Hematopoietic multipotent progenitor cell treated with erythropoietin and hydrocortisone succinate and interleukin-3 and kit ligand, for 17 days (in vitro differentiated cells): ENCODE measurements around the gene DIP2C.
"Not testable (repeated sequence)": the region's sequence is repeated elsewhere in the genome, so short reads cannot be mapped to it uniquely, and the experiment has no call there.

Source experiments
- DNase-seq: peaks from one replicate; pipeline ENCODE4 v3.0.0-alpha.2; 2015; ENCODE audit warnings: low spot score

DIP2C gene

DNA sequence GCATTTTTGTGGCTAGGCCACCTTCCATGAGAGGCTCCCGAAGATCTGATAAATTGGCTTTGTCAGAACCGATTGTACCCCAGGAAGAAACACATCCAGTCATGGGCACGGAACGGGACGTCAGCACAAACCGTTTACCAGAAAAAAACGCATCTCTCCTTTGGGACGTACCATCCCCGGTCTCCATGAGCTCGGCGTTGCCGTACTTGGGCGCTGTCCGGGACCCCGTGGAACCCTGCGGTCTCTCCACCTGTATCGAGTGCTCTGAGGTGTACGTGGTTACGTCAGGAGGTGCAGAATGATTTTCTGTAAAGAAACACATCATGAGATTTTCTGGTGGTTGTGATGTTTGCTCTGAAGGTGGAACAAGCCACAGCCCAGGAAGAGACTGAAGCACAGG is 270.6 kb downstream of the DIP2C start:
- no peak for DNase-seq

DNA sequence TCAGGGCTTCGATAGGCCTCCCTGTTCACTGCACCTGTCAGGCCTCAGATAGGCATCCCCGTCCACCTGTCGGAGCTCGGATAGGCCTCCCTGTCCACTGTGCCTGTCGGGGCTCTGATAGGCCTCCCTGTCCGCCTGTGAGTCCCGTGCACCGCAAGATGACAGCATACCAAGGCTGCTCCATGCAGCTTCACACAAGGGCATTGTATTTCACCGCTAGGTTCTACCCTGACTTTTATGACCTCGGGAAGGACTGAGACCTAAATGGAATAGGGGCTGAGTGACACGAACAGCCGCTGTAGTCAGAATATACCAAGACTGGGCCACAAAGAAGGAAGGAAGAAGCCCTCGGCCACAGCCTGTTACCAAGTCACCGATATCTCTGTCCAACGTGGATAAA is 271.2 kb downstream of the DIP2C start:
- no peak for DNase-seq

DNA sequence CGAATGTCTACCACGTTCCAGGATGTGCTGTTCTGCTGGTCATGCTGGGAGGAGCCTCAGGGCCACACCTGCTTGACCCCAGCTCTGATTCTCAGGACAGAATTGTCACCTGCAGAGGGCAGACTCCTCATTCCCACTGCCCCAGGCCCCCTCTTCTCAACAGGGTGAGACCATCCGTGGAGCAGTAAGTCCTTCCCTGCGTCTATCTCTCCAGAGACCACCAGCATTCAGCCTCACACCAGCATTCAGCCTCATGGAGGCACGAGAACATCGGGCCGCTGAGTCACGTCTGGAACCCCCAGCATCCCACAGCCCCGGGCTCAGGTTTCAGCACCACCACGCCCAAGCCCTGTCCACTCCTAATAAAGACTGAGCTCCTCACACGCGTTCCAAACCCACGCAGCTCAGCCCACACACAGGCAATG is 273.4 kb downstream of the DIP2C start:
- DNase-seq = no peak

DNA sequence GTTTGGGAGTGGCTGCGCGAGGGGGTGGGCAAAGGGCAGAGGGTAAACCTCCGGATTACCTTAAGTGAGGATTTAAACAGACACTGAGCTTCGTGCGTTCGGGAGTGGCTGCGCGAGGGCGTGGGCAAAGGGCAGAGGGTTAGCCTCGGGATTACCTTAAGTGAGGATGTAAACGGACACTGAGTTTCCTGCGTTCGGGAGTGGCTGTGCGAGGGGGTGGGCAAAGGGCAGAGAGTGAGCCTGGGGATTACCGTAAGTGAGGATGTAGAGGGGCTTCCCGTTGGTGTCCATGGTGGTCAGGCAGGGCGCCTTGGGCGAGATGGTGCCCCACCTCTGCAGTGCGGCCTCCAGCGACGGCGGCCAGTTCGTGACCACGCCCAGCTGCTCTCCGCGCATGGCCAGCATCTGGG is 275.8 kb downstream of the DIP2C start:
- DNase-seq = no peak

DNA sequence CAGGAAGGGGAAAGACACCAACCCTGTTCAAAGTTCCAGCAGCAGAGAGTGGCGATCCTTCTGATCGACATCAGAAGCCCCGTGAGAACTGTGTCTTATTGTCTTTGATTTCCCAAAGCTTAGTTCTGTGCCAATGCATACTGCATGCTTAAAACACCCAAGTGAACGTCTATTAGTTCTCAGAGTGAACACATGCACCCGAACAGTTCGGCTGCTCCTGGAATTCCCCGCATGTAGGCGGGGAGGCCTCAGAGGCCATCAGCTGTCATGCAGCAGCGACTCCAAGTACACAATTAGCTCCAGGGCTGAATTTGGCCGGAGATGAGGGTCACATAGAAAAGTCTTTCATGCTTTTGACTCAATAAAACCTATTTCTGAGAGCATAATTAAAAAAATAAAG is 277.4 kb downstream of the DIP2C start:
- DNase-seq = no peak

DNA sequence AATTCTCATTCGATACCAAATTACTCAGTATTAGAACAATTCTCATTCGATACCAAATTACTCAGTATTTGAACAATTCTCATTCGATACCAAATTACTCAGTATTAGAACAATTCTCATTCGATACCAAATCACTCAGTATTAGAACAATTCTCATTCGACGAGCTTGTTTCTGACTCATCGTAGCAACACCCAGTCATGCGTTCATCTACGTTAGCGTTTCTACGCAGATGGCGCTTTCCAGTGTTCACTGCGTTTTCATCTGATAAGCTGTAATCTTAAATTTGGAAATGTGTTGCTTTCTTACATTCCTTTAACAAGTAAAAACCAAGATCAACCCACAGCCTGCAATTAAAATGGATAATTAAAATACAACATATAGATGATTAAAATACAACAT is 277.9 kb downstream of the DIP2C start:
- no peak for DNase-seq

DNA sequence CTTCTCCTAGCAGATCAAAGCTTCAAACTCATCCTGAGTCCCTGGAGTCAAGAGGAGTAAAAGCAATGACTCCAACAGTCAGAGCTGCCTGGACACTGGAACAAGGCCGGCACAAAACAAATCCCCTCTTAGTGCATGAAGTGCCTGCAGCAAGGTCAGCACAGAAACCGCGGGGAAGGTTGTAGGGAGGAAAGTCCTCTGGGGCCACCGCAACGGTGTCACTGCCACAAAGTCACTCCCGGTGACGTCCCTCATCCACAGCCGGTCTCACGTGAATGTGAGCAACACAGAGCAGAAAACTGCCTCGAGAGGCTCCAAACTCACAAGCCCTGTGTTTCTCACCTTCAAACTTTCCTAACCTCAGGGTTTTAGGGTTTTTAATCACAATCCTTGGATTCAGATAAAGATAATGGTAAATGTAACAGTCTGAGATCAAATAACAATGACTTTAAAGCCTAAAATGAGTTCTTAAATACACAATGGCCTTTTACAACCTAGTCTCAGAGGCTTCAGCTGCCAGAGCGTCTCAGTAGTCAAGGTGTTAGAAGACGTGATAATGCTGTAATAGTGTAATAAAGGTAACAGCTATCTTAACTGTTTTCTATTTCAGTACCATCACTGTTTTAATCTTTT is 279.9 kb downstream of the DIP2C start:
- no peak for DNase-seq

DNA sequence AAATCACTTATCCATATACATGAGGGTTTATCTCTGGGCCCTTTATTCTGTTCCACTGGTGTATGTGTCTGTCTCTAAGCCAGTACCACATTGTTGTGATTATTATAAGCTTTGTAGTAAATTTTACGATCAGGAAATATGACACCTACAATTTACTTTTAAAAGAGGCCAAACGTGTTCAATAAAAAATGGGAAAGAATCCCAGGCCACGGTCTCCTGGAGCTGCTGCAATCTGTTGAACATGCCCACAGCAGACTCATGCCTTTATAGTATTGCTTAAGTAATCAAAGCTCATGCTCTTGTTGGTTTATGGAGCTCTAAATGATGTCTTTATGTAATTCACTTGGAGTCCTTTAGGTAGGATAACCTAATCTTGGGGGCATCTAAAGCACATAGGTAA is 281.2 kb downstream of the DIP2C start:
- DNase-seq = no peak

DNA sequence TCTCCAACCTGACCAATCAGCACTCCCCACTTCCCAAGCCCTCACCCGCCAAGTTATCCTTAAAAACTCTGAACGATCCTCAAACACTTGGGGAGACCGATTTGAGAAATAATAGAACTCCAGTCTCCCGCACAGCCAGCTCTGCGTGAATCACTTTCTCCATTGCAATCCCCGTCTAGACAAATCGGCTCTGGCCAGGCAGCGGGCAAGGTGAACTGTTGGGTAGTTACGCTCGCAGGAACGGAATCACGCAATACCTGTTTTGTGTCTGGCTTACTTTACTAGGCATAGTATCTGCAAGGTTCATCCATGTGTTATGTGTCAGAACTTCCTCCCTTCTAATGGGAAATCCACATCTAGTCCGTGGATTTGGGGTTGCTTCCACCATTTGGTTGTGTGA is 282.5 kb downstream of the DIP2C start:
- no peak for DNase-seq

DNA sequence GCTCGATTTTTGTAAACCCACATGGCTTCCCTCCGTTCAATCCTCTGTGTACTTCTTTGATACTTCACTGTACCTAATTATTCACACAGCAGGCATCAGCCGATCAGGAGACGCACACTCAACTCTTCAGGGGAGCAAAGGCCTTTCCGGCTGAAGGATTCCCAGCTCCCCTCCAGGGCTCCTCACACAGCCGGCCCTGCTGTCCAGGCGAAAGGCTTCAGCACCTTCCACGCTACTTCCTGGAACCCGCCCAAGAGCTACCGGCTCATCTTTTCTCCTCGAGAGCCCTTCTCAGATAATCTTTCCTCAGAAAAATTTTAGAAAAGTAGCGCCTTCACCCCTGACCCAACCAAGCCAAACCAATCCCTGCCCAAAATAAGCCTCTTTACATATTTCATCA is 283.8 kb downstream of the DIP2C start:
- no peak for DNase-seq

DNA sequence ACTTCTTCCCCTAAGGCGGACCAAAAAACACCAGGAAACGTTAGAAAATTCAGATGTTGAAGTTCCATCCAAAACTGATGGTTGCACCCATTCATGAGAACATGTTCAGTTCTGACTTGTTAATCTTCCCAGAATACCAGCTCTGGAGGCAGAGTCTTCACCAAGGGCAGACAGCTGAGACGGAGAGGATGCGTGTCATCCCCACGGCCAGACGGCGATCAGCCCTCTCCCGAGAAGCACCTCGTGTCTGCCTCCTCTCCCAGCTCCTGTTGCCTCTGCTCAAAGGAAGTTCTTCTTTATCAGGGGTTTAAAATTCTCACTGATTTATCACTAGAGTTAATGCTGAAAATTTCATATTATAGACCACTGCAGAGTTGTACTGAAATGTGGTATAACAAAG is 284.5 kb downstream of the DIP2C start:
- DNase-seq = no peak

DNA sequence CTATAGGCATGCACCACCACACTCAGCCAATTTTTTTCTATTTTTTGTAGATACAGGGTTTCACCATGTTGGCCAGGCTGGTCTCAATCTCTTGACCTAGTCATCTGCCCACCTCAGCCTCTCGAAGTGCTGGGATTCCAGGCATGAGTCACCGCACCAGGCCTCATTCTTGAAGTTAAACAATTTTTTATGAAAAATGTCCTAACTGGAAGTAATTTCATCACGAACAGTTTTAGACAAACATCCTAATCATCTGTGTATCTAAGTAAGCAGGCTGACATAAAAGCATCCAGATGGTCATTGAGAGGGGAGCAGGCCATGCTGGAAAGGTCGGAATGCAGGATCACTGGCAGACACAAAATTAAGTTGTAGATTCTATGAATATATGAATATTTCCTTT is 285.1 kb downstream of the DIP2C start:
- DNase-seq = no peak

DNA sequence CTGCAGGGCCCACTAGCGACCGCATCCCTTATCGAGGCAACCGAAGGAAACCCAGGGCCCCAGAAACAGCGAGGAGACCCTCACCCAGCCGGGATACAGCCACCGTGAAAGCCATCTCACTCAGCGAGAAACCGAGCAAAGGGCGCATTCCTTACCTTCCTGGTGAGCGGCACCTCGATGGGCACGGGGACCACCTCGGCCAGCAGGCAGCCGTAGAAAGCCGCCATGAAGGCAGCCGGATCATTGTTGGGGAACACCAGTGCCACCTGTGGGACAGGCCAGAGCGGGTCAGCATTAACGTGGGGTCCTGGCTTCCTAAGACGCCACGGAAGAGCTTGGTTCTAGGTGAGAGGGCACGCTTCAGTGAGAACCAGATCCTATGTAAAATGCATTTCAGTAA is 290.5 kb downstream of the DIP2C start:
- DNase-seq = no peak

DNA sequence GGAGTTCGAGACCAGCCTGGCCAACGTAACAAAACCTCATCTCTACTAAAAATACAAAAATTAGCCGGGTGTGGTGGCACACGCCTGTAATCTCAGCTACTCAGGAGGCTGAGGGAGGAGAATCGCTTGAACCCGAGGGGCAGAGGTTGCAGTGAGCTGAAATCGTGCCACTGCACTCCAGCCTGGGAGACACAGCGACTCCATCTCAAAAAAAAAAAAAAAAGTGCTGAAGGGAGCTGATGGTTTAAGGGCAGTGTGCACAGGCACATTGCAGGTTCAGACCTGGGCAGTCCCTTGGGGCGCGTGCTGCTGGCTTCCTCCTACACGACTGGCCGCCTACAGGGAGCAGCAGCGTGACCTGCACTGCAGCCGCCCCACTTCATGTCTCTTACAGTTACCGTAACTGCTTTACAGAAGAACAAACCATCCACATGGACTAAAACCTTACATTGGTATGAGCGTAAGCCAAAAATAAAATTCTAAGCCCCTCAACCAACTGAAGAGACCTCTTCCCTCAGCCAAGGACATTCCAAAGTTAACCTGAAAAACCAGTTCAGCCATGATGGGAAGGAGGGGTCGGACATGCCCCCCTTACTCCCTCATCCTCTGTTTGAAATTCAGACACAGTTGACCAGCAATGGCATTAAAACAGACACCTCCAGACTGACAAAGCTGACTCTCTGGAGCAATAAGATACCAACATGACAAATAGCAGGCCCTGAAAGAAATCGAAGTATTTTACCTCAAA is 292.0 kb downstream of the DIP2C start:
- DNase-seq = no peak

DNA sequence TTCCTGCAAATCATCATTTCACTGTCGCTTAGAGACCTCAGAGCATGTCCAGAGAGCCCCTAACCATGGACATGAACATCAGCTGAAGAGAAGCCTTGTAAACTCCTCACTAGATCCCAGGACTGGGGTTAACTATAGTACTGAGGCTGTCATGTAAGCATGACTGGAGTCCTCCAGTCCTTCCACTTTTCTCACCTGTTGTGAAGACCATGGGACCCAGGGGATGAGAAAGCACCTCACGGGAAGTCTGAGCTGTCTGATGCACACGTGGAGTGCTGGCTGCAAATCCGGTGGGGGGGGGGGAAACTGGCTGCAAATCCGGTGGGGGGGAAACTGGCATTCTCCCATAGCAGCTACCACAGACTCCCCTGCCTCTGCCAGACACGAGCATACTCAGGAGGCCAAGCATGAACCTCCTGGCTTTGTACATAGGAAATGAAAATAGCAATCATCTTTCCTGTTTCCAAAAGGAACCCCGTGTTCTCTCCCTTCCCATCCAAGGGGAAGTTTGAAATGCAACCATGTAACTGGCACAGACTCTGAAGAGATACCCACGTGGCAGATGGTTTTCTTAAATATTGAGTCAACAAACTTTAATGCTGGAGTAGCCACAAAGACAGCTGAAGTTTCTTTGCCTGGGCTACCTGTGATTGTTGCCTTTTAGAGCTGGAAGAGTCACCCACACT is 292.8 kb downstream of the DIP2C start:
- DNase-seq = no peak

DNA sequence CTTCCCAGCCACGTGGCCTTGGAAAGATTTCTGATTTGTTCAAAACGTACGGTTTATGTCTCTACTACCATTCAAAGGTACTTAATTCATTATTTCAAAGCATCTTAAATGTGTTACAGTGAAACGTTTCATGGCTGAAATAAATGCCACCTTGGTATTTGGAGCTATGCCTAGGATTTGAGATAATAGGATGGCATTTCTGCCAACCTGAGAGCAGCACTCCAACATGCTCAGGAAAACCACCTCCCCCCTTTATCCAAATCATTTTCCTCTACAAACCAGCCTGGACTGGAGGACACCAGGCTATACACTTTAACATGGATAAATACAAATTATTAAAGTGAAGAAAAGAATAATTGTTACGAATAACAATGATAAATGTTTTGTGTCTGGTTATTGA is 293.4 kb downstream of the DIP2C start:
- no peak for DNase-seq

DNA sequence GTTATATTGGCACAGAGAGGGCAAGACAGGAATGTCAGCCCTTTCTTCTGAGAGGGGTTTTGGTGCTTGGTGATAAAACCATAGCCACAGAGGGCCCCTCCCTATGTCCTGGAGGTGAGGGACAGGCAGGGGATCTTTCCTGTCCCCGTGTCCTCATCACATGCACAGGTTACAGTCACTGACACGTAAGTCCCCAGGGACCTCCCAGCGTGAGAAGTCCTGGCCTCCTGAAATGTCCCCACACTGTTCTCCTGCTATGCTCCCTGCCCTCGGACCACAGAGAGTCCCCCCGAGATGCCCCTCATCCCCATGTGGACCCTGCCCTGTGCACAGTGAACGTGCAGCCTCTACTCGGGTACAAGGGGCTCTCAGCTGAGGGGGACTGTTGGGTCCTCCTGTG is 293.8 kb downstream of the DIP2C start:
- no peak for DNase-seq

DNA sequence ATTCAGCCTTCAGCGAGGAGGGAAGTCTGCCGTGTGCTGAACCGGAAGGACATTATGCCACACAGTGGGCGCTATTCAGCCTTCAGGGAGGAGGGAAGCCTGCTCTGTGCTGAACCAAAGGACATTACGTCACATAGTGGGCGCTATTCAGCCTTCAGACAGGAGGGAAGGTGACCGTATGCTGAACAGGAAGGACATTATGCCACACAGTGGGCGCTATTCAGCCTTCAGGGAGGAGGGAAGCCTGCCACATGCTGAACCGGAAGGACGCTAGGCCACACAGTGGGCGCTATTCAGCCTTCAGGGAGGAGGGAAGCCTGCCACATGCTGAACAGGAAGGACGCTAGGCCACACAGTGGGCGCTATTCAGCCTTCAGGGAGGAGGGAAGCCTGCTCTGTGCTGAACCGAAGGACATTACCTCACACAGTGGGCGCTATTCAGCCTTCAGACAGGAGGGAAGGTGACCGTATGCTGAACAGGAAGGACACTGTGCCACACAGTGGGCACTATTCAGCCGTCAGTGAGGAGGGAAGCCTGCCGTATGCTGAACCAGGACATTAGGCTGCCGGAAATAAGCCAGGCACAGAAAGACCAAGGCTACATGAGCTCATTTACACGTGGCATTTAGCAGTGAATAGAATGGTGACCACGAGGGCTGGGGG is 294.9 kb downstream of the DIP2C start:
- not testable (repeated sequence) for DNase-seq

DNA sequence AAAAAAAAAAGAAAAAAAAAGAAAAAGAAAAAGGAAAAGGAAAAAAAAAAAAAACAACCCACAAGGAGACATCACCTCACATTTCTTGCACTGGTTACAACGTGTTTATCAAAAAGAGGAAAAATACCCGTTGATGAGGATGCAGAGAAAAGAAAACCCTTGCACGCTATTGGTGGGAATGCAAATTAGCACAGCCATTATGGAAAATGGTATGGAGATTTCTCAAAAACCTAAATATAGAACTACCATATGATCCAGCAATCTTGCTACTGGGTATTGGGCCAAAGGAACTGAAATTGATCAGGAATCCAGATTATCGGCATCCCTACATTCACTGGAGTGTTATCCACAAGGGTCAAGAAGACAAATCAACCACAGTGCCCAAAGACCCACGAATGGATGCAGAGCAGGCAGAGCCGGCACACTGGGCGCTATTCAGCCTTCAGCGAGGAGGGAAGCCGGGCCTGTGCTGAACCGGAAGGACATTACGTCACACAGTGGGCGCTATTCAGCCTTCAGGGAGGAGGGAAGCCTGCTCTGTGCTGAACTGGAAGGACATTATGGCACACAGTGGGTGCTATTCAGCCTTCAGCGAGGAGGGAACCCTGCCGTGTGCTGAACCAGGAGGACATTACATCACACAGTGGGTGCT is 295.6 kb downstream of the DIP2C start:
- no peak for DNase-seq

DNA sequence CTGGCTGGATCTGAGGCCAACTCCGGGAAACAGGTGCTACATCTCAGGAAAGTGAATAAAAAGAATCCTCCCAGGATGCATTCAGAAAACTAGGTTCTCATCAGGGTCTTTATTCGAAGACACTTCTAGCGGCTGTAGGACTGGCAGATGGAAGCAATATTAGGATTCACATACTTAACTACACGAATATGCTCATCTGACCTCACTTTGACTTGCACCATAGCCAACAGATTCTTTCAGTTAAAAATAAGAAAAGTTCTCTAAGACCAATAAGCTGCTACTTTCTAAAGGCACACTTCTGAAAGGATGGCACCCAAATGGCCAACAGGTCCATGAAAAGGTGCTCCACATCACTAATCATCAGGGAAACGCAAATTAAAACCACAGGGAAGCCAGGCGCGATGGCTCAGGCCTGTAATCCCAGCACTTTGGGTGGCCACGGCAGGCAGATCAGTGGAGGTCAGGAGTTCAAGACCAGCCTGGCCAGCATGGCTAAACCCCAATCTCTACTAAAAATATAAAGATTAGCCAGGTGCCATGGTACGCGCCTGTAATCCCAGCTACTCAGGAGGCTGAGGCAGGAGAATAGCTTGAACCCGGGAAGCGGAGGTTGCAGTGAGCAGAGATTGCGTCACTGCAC is 296.2 kb downstream of the DIP2C start:
- no peak for DNase-seq

DNA sequence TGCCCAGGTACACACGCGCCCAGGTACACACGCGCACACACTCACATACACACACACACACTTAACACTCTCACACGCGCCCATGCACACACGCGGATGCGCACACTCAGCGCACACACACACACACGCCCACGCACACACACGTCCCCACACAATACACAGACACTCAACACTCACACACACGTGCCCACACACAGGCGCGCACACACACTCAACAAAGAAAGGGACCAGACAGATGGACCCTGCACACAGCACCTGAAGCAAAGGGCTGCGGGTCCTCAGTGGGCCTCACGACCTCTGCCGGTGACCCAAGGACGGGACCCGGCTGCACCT is 296.8 kb downstream of the DIP2C start:
- DNase-seq = no peak
